HepG2 (cell line): ENCODE measurements around the gene TH. TPM values are rescaled to one million over a fixed set of nuclear protein-coding genes. Genes with fewer than 3 reads are reported as not detected.

Experiments used
- AKNA ChIP-seq: sonication (generic); formaldehyde crosslinking; IDR thresholded peaks from 2 replicates; pipeline ENCODE4 v1.4.0; 2020; ENCODE audit warnings: missing genetic modification reagents, borderline replicate concordance
- FOXA3 ChIP-seq: IDR thresholded peaks from 2 replicates; pipeline ENCODE4 v1.6.1; 2016; ENCODE audit warnings: missing genetic modification reagents, missing compliant biosample characterization
- FOXO1 ChIP-seq: sonication (generic); formaldehyde crosslinking; IDR thresholded peaks from 2 replicates; pipeline ENCODE4 v1.4.0; 2020; ENCODE audit warnings: missing genetic modification reagents
- KDM6A ChIP-seq: IDR thresholded peaks from 2 replicates; pipeline ENCODE4 v1.6.1; 2016; ENCODE audit warnings: low read depth
- KIAA2018 ChIP-seq: sonication (generic); formaldehyde crosslinking; IDR thresholded peaks from 2 replicates; pipeline ENCODE4 v1.5.0; 2020; ENCODE audit warnings: mild to moderate bottlenecking, missing genetic modification reagents, borderline replicate concordance
- NKX3-1 ChIP-seq: sonication (generic); formaldehyde crosslinking; IDR thresholded peaks from 2 replicates; pipeline ENCODE4 v1.5.0; 2020; ENCODE audit warnings: missing genetic modification reagents
- PPARG ChIP-seq: conservative IDR thresholded peaks from 2 replicates; pipeline ENCODE4 v1.6.1; 2016; ENCODE audit warnings: missing biosample characterization, missing genetic modification reagents
- RBM39 ChIP-seq: fragments of 200-400 bp; formaldehyde crosslinking; IDR thresholded peaks from one replicate; pipeline ENCODE4 v1.6.1; 2018; ENCODE audit warnings: antibody characterized with exemption, mild to moderate bottlenecking, low read depth, low read length; ENCODE audit not compliant: poor library complexity, severe bottlenecking
- TCF7 ChIP-seq: sonication (generic); IDR thresholded peaks from 2 replicates; pipeline ENCODE4 v1.6.1; 2016; ENCODE audit warnings: antibody characterized with exemption, low read depth
- TFDP1 ChIP-seq: IDR thresholded peaks from 2 replicates; pipeline ENCODE4 v1.6.1; 2016; ENCODE audit warnings: missing compliant biosample characterization, missing genetic modification reagents, borderline replicate concordance
- ZNF136 ChIP-seq: sonication (generic); formaldehyde crosslinking; IDR thresholded peaks from 2 replicates; pipeline ENCODE4 v1.8.1; 2022; ENCODE audit warnings: low read depth, mild to moderate bottlenecking, moderate library complexity, missing genetic modification reagents
- ZNF629 ChIP-seq: sonication (generic); formaldehyde crosslinking; conservative IDR thresholded peaks from 2 replicates; pipeline ENCODE4 v1.5.0; 2020; ENCODE audit warnings: missing genetic modification reagents
- polyA plus RNA-seq, 8 experiments: library from polyadenylated mRNA; depleted of rRNA in 3 of 8; stranded (reverse) in 7 of 8; unstranded in 1 of 8; fragments of >200 nt; fragmentation: Illumina TruSeq in 4 of 8; extraction: Trizol in 4 of 8; gene quantifications; 2 replicates each; pipeline versions ENCODE4 v1.2.1 to v1.2.3, GENCODE V29; 2011 to 2016; ENCODE audit warnings: low read depth in 4 of 8, missing spikeins in 1 of 8, mixed read lengths in 1 of 8; ENCODE audit not compliant: insufficient read depth in 1 of 8
- total RNA-seq, 5 experiments: library from RNA; depleted of rRNA; stranded (reverse); fragments of >200 nt; fragmentation: Illumina TruSeq; extraction: Trizol; gene quantifications; 2 replicates each; pipeline ENCODE4 v1.2.3, GENCODE V29; 2016; ENCODE audit warnings: low read depth in 1 of 5

TH gene
- total and polyA plus RNA-seq, 2 of the 13 experiments (the other 11 are each of a cell fraction or from before 2014, with no cell fraction given), result 0.36 TPM; not detected in 1

- no peak for TF ChIP-seq AKNA
- peak; percentile 7 for TF ChIP-seq FOXA3
- TF ChIP-seq ZNF629 (CRISPR knock-in tag), result no peak
- no peak for TF ChIP-seq FOXO1
- no peak for TF ChIP-seq TFDP1
- TF ChIP-seq ZNF136 (CRISPR knock-in tag), result no peak
- TF ChIP-seq KDM6A (CRISPR knock-in tag), result no peak
- TF ChIP-seq KIAA2018 (CRISPR knock-in tag), result peak; percentile 79; the same call in 1 of the 2 replicates
- TF ChIP-seq RBM39, result peak; percentile 26
- TF ChIP-seq NKX3-1 (CRISPR knock-in tag), result no peak
- no peak for TF ChIP-seq TCF7
- no peak for TF ChIP-seq PPARG (CRISPR knock-in tag)
Measured at GRCh38 chr11:2128511-2129307, 42.9 kb downstream of the TH start (continued).
